K562 (cell line): Measurements from ENCODE around the gene DNAAF2. TPM values are rescaled to one million over a fixed set of nuclear protein-coding genes. Genes with fewer than 3 reads are reported as not detected.
A peak's percentile ranks its signal among the peaks of the same experiment; 100 is the strongest.

Experiments used
- ATAC-seq: fragments of 200-7000 bp; cut with Tn5 transposase; 3 replicates; pipeline ENCODE4 v1.9.1; 2020; ENCODE audit warnings: moderate library complexity
- BruUV-seq: library from RNA; stranded (reverse); fragments of 400-500 nt; replicated peaks from 2 replicates; lab custom pipeline; 2021; lab: Mats Ljungman, UMichigan
- CTCF ChIA-PET: fragments of 300-600 bp; formaldehyde crosslinking; extraction: SDS; loops from one replicate; lab custom pipeline; 2021; ENCODE audit warnings: low intra/inter-chr PET ratio; lab: Yijun Ruan, JAX
- POLR2A ChIA-PET: fragments of 300-600, 350-650 bp; sonication (Branson Sonifier 250); formaldehyde crosslinking; extraction: SDS; loops from one replicate; lab custom pipeline; 2021; ENCODE audit warnings: antibody characterized with exemption, inconsistent platforms; lab: Yijun Ruan, JAX
- DNase-seq, 4 experiments: peaks; one replicate each; pipeline versions ENCODE4 v3.0.0 to v3.0.0-alpha.2; 2011 to 2018; ENCODE audit warnings: low spot score in 3 of 4, mixed read lengths in 3 of 4; ENCODE audit errors: extremely low read depth in 1 of 4
- FAIRE-seq: peaks from 2 replicates; lab custom pipeline; 2011; peaks lifted over from hg19 to GRCh38; lab: Jason Lieb, UNC
- H2AFZ ChIP-seq: 2 replicates; pipeline ENCODE4 v1.6.0; 2011; ENCODE audit warnings: low read depth, low read length, control low read depth, inconsistent platforms
- H3K27ac ChIP-seq: fragments of 200-600 bp; 3 replicates; pipeline ENCODE4 v1.8.0; 2011; ENCODE audit warnings: low read depth, mild to moderate bottlenecking, control low read depth, inconsistent platforms, low read length, moderate library complexity, mixed read lengths; ENCODE audit errors: extremely low read depth
- H3K27me3 ChIP-seq, 2 experiments: fragments of 300-600 bp in 1 of 2; 2 replicates in 1 of 2; 3 replicates in 1 of 2; pipeline versions ENCODE4 v1.6.0 to v1.8.0; 2011; ENCODE audit warnings: inconsistent platforms in 2 of 2, low read length in 2 of 2, mild to moderate bottlenecking in 1 of 2, mixed read lengths in 1 of 2, moderate library complexity in 1 of 2; ENCODE audit not compliant: control insufficient read depth in 2 of 2, insufficient read depth in 2 of 2
- H3K36me3 ChIP-seq: fragments of 300-600 bp; 3 replicates; pipeline ENCODE4 v1.8.0; 2011; ENCODE audit warnings: mild to moderate bottlenecking, low read length, inconsistent platforms; ENCODE audit not compliant: control insufficient read depth, insufficient read depth
- H3K4me1 ChIP-seq, 2 experiments: fragments of 200-600 bp in 1 of 2; replicated peaks in 1 of 2; 2 replicates in 1 of 2; 3 replicates in 1 of 2; pipeline versions ENCODE4 v1.5.1 to v1.8.0; 2011; ENCODE audit warnings: inconsistent platforms in 2 of 2, low read length in 2 of 2, mild to moderate bottlenecking in 1 of 2, mixed read lengths in 1 of 2, moderate library complexity in 1 of 2; ENCODE audit not compliant: control insufficient read depth in 2 of 2, insufficient read depth in 2 of 2
- H3K4me2 ChIP-seq: 2 replicates; pipeline ENCODE4 v1.6.1; 2011; ENCODE audit warnings: low read length, control low read depth, inconsistent platforms, mixed read lengths; ENCODE audit not compliant: insufficient read depth
- H3K4me3 ChIP-seq: fragments of 200-600 bp; sonication (generic), shearing (Covaris generic); 2 replicates; pipeline ENCODE4 v1.5.1; 2016; ENCODE audit warnings: control low read depth, inconsistent platforms
- H3K79me2 ChIP-seq: fragments of 200-600 bp; 3 replicates; pipeline ENCODE4 v1.8.0; 2011; ENCODE audit warnings: low read length, inconsistent platforms; ENCODE audit not compliant: control insufficient read depth, insufficient read depth
- H3K9ac ChIP-seq, 2 experiments: 2 replicates each; pipeline versions ENCODE4 v1.6.0 to v1.6.1; 2011; ENCODE audit warnings: low read depth in 2 of 2, low read length in 2 of 2, control low read depth in 1 of 2, inconsistent platforms in 1 of 2, mild to moderate bottlenecking in 1 of 2, mixed read lengths in 1 of 2; ENCODE audit not compliant: insufficient read depth in 1 of 2
- H3K9me1 ChIP-seq: one replicate; pipeline ENCODE4 v1.6.0; 2011; ENCODE audit warnings: inconsistent platforms, mild to moderate bottlenecking, low read length, moderate library complexity; ENCODE audit not compliant: control insufficient read depth, insufficient read depth
- H3K9me3 ChIP-seq: replicated peaks from 2 replicates; pipeline ENCODE4 v1.5.1; 2011; ENCODE audit warnings: low read depth, low read length, inconsistent platforms; ENCODE audit not compliant: control insufficient read depth, insufficient read depth
- H4K20me1 ChIP-seq: replicated peaks from 2 replicates; pipeline ENCODE4 v1.6.1; 2011; ENCODE audit warnings: low read length, inconsistent platforms, mixed read lengths; ENCODE audit not compliant: control insufficient read depth, insufficient read depth
- MCM3 ChIP-seq: fragments of 450-650 bp; IDR thresholded peaks from 2 replicates; pipeline ENCODE4 v1.6.1; 2016
- NCOA4 ChIP-seq: fragments of 450-650 bp; IDR thresholded peaks from 2 replicates; pipeline ENCODE4 v1.6.1; 2018; ENCODE audit warnings: mild to moderate bottlenecking; ENCODE audit not compliant: partially characterized antibody
- RBBP5 ChIP-seq: fragments of 200-600 bp; sonication (generic); IDR thresholded peaks from 2 replicates; pipeline ENCODE4 v1.6.1; 2012; ENCODE audit warnings: borderline replicate concordance, mild to moderate bottlenecking, low read length, control low read depth, inconsistent platforms; ENCODE audit not compliant: insufficient read depth, poor library complexity, severe bottlenecking
- SMAD1 ChIP-seq: fragments of 150-350 bp; IDR thresholded peaks from 2 replicates; pipeline ENCODE4 v1.6.1; 2014; ENCODE audit warnings: low read length, low read depth; ENCODE audit not compliant: partially characterized antibody
- ZNF165 ChIP-seq: fragments of 250-450 bp; sonication (Bioruptor Pico); IDR thresholded peaks from 2 replicates; pipeline ENCODE4 v1.4.0; 2020; ENCODE audit warnings: borderline replicate concordance
- ZZZ3 ChIP-seq: fragments of 450-650 bp; IDR thresholded peaks from 2 replicates; pipeline ENCODE4 v1.6.1; 2016; ENCODE audit warnings: antibody characterized with exemption, mild to moderate bottlenecking, moderate library complexity
- whole genome bisulfite sequencing: fragments of 100-300 bp; shearing (Covaris generic); methylation state at CpG from one replicate; pipeline ENCODE4 v1.1.6; 2016; ENCODE audit warnings: low coverage, mixed read lengths; ENCODE audit not compliant: insufficient coverage; ENCODE audit errors: missing lambda C conversion rate; 5-methylcytosine and 5-hydroxymethylcytosine counted together
- in situ Hi-C: fragments of 300-500 bp; cut with MboI; formaldehyde crosslinking; loops from 4 replicates; pipeline ENCODE4 v1.15.0; 2018; ENCODE audit warnings: inconsistent platforms, mixed read lengths
- intact Hi-C: fragments of 100-400 bp; cut with micrococcal nuclease; formaldehyde crosslinking; loops from 2 replicates; pipeline ENCODE4 v1.14.2; 2022
- polyA plus RNA-seq, 8 experiments: library from polyadenylated mRNA; depleted of rRNA in 4 of 8; stranded (reverse) in 5 of 8; unstranded in 3 of 8; fragments of >200 nt; fragmentation: Nextera tagmentation in 2 of 8; fragmentation: Illumina TruSeq in 1 of 8; extraction: Ambion mirVana in 2 of 8; extraction: Trizol in 1 of 8; gene quantifications; 2 replicates each; pipeline versions ENCODE4 v1.2.1 to v1.2.3, GENCODE V29; 2011 to 2014; ENCODE audit warnings: inconsistent platforms in 1 of 8, missing spikeins in 1 of 8
- total RNA-seq, 7 experiments: library from RNA; depleted of rRNA in 6 of 7; stranded (reverse); fragments of >200 nt in 6 of 7; fragmentation: Illumina TruSeq in 2 of 7; extraction: Trizol in 2 of 7; gene quantifications; 2 replicates each; pipeline versions ENCODE4 v1.2.1 to v1.2.3, GENCODE V29; 2011 to 2021; ENCODE audit warnings: low replicate concordance in 1 of 7
- TF ChIP-seq, protein P1 (sequence below): fragments of 250-450 bp; sonication (Bioruptor Pico); IDR thresholded peaks from 2 replicates; pipeline ENCODE4 v1.4.0; 2020; ENCODE audit warnings: mild to moderate bottlenecking
- TF ChIP-seq, protein P2 (sequence below): fragments of 450-650 bp; IDR thresholded peaks from 2 replicates; pipeline ENCODE4 v1.6.1; 2016
- TF ChIP-seq, protein P3 (sequence below): sonication (generic); formaldehyde crosslinking; IDR thresholded peaks from 2 replicates; pipeline ENCODE4 v1.8.0; 2022; ENCODE audit warnings: mild to moderate bottlenecking, missing genetic modification reagents
- TF ChIP-seq, protein P4 (sequence below), 2 experiments: fragments of 450-650 bp; conservative IDR thresholded peaks; 2 replicates each; pipeline ENCODE4 v1.6.1; 2017; ENCODE audit warnings: mild to moderate bottlenecking in 2 of 2, moderate library complexity in 2 of 2
- TF ChIP-seq, protein P5 (sequence below): fragments of 150-350 bp; conservative IDR thresholded peaks from 2 replicates; pipeline ENCODE4 v1.6.1; 2014; ENCODE audit warnings: low read length

DNAAF2 gene
- total and polyA plus RNA-seq, 9 of the 15 experiments (the other 6 are each of a cell fraction or from before 2014, with no cell fraction given): 2.4 to 14.6 (median 11.1) TPM

DNA sequence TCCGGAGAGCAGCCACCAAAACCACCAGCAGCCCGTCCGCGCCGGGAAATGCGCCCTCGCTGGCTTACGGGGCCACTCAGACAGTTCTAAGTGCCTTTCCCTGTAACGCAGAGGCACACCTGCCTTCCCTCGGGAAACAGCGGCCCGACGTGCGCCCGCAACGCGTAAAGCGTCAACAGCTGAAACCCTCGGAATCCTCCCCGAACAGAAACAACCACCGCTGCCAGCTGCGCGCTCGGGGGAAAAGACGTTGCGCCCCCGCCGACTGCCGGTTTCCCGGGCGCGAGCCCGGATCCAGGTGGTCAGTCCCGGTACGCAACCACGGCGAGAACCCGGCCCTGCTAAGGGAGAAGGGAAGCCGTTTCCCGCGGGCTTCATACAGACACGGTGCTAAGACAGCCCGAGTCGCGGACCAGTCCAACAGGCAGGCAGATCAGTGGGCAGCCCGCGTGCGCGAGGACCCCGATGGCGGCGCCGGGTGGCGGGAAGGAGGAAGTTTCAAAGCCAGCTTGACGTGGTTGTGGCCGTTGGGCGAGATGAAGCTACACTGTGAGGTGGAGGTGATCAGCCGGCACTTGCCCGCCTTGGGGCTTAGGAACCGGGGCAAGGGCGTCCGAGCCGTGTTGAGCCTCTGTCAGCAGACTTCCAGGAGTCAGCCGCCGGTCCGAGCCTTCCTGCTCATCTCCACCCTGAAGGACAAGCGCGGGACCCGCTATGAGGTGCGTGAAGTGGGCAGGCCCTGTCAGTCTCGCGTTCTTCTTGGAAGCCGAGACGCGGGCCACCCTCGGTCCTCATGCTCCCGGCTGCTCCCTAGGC lies 36.4 kb downstream of the DNAAF2 start, which contains the start of gene LRR1:
TSS of gene LRR1 (plus strand) at position 456 of the 816 bp plus-strand sequence. CDS start at position 537, 81 bp downstream.
- peak; percentile 59 to 81 (median 64) for DNase-seq
- Histone ChIP-seq H3K27me3 (no peaks in the 10 kb centered on the region), H3K9ac (peak within 1 kb of the TSS; percentile 92 to 100), H3K9me1 (no peaks in the 10 kb centered on the region), H4K20me1 (no peaks in the 10 kb centered on the region), H3K4me1 (peaks cover 12 to 25% of the 10 kb centered on the region in 2 experiments), H3K36me3 (peaks cover 21% of the 10 kb centered on the region; the same call in 2 of the 3 replicates), H3K79me2 (peaks cover 45% of the 10 kb centered on the region), H3K4me2 (peak within 1 kb of the TSS; percentile 88), H3K9me3 (no peaks in the 10 kb centered on the region), H2AFZ (peak within 1 kb of the TSS; percentile 86), H3K27ac (peak within 1 kb of the TSS; percentile 96), H3K4me3 (peak within 1 kb of the TSS; percentile 53)
- ChIA-PET CTCF (interaction anchor here (2.4 kb wide), 1 partner anchor 12 kb away, joined by 6 read pairs; no protein-coding TSS in a partner anchor), POLR2A (interaction anchor here (0.6 to 2.4 kb wide), 8 partner anchors 13 to 246 kb away, joined by 3 to 16 read pairs (median 4); partner anchors contain the start of genes MGAT2, RPL36AL and RPS29)
- intact Hi-C loops: loop anchor here (1.0 to 2.0 kb wide), 2 partner anchors 22 to 34 kb away; partner anchors contain the start of genes MGAT2 and RPL36AL
- WGBS: under 1% methylated on average over 41 of the region's 77 CpGs
- in situ Hi-C loops: no loop called here
- no TSS peak for BruUV-seq
- ATAC-seq: peak; percentile 74
- peak; percentile 48 for FAIRE-seq
- TF ChIP-seq MCM3 (no peak), RBBP5 (peak; percentile 87), SMAD1 (no peak), ZZZ3 (0 out of 2 replicates have a peak, but pooled peaks have one; percentile 59), ZNF165 (CRISPR knock-in tag) (no peak), NCOA4 (no peak)
- TF ChIP-seq, protein P1, sequence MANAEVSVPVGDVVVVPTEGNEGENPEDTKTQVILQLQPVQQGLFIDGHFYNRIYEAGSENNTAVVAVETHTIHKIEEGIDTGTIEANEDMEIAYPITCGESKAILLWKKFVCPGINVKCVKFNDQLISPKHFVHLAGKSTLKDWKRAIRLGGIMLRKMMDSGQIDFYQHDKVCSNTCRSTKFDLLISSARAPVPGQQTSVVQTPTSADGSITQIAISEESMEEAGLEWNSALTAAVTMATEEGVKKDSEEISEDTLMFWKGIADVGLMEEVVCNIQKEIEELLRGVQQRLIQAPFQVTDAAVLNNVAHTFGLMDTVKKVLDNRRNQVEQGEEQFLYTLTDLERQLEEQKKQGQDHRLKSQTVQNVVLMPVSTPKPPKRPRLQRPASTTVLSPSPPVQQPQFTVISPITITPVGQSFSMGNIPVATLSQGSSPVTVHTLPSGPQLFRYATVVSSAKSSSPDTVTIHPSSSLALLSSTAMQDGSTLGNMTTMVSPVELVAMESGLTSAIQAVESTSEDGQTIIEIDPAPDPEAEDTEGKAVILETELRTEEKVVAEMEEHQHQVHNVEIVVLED: peak; percentile 50
- TF ChIP-seq, protein P2, sequence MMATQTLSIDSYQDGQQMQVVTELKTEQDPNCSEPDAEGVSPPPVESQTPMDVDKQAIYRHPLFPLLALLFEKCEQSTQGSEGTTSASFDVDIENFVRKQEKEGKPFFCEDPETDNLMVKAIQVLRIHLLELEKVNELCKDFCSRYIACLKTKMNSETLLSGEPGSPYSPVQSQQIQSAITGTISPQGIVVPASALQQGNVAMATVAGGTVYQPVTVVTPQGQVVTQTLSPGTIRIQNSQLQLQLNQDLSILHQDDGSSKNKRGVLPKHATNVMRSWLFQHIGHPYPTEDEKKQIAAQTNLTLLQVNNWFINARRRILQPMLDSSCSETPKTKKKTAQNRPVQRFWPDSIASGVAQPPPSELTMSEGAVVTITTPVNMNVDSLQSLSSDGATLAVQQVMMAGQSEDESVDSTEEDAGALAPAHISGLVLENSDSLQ: peak; percentile 81
- TF ChIP-seq, protein P3, sequence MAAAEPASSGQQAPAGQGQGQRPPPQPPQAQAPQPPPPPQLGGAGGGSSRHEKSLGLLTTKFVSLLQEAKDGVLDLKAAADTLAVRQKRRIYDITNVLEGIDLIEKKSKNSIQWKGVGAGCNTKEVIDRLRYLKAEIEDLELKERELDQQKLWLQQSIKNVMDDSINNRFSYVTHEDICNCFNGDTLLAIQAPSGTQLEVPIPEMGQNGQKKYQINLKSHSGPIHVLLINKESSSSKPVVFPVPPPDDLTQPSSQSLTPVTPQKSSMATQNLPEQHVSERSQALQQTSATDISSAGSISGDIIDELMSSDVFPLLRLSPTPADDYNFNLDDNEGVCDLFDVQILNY (CRISPR knock-in tag): peak; percentile 66; the same call in 1 of the 2 replicates
- TF ChIP-seq, protein P4, sequence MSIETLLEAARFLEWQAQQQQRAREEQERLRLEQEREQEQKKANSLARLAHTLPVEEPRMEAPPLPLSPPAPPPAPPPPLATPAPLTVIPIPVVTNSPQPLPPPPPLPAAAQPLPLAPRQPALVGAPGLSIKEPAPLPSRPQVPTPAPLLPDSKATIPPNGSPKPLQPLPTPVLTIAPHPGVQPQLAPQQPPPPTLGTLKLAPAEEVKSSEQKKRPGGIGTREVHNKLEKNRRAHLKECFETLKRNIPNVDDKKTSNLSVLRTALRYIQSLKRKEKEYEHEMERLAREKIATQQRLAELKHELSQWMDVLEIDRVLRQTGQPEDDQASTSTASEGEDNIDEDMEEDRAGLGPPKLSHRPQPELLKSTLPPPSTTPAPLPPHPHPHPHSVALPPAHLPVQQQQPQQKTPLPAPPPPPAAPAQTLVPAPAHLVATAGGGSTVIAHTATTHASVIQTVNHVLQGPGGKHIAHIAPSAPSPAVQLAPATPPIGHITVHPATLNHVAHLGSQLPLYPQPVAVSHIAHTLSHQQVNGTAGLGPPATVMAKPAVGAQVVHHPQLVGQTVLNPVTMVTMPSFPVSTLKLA (conservative IDR thresholded peaks at IDR 0.05): peak; percentile 75 to 80; a peak in 3 of 4 replicates
- TF ChIP-seq, protein P5, sequence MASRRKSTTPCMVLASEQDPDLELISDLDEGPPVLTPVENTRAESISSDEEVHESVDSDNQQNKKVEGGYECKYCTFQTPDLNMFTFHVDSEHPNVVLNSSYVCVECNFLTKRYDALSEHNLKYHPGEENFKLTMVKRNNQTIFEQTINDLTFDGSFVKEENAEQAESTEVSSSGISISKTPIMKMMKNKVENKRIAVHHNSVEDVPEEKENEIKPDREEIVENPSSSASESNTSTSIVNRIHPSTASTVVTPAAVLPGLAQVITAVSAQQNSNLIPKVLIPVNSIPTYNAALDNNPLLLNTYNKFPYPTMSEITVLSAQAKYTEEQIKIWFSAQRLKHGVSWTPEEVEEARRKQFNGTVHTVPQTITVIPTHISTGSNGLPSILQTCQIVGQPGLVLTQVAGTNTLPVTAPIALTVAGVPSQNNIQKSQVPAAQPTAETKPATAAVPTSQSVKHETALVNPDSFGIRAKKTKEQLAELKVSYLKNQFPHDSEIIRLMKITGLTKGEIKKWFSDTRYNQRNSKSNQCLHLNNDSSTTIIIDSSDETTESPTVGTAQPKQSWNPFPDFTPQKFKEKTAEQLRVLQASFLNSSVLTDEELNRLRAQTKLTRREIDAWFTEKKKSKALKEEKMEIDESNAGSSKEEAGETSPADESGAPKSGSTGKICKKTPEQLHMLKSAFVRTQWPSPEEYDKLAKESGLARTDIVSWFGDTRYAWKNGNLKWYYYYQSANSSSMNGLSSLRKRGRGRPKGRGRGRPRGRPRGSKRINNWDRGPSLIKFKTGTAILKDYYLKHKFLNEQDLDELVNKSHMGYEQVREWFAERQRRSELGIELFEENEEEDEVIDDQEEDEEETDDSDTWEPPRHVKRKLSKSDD: 0 out of 2 replicates have a peak, but pooled peaks have one; percentile 23
